DND-41 (cell line): ENCODE measurements around the gene CES4A.

Experiments
- EZH2 ChIP-seq: IDR thresholded peaks from 3 replicates; pipeline ENCODE4 v1.6.1; 2012; ENCODE audit warnings: borderline replicate concordance, low read depth, mild to moderate bottlenecking, moderate library complexity, low read length, inconsistent platforms; ENCODE audit not compliant: severe bottlenecking
- TF ChIP-seq, protein P1 (sequence below): IDR thresholded peaks from 2 replicates; pipeline ENCODE4 v1.5.1; 2012; ENCODE audit warnings: borderline replicate concordance, low read length, moderate library complexity, mild to moderate bottlenecking; ENCODE audit not compliant: poor library complexity, severe bottlenecking; ENCODE audit errors: extremely low read depth

DNA sequence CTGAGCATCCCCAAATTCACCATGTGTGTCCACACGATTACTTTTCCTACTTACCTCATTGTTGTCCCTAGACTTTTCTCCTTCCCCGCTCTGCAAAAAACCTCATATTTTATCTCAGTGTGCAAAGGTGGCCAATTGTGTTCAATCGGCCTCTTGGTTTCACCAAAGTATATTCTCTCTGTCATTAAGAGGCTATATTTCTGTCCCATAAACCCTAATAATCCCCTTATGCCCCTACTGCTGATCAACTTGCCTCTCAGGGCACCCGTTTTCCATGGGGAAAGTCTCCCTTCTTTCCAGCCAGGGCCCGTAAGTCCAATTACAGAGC, 41.5 kb upstream of the CES4A start:
- TF ChIP-seq, protein P1, sequence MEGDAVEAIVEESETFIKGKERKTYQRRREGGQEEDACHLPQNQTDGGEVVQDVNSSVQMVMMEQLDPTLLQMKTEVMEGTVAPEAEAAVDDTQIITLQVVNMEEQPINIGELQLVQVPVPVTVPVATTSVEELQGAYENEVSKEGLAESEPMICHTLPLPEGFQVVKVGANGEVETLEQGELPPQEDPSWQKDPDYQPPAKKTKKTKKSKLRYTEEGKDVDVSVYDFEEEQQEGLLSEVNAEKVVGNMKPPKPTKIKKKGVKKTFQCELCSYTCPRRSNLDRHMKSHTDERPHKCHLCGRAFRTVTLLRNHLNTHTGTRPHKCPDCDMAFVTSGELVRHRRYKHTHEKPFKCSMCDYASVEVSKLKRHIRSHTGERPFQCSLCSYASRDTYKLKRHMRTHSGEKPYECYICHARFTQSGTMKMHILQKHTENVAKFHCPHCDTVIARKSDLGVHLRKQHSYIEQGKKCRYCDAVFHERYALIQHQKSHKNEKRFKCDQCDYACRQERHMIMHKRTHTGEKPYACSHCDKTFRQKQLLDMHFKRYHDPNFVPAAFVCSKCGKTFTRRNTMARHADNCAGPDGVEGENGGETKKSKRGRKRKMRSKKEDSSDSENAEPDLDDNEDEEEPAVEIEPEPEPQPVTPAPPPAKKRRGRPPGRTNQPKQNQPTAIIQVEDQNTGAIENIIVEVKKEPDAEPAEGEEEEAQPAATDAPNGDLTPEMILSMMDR: no peak
- TF ChIP-seq EZH2: no peak
